GM18867 (cell line): ENCODE results near the gene RGS7.

Experiments used
- ATAC-seq: cut with Tn5 transposase; IDR thresholded peaks from one replicate; pipeline ENCODE4 v1.9.1; 2021; ENCODE audit warnings: mild to moderate bottlenecking, moderate library complexity; ENCODE audit not compliant: unreplicated experiment

Gene RGS7

GRCh38 chr1:240876071-240876470 lies 480.9 kb downstream of the RGS7 start:
- ATAC-seq: no peak

- no peak for ATAC-seq
These were observed 487.9 kb downstream of the RGS7 start for GRCh38 chr1:240869071-240869470.

DNA sequence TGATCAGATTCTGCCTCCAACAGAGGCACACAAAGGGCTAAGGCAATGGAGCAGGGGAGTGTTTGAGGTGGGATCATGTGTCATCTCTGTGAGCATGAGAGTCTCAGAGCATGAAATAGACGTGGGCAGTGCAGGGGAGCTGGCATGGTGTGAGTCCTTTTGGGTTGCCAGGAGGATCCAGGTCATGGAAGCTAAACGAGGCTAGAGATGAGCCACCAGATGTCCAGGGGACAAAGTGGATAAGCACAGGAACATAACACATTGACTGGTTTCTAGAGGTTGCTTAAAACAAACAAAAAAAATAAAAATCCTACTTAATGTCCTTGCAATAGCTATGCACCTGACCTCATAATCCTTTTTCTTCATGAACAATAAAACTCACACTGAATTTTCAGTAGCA lies 490.3 kb downstream of the RGS7 start:
- ATAC-seq: no peak

- ATAC-seq: no peak
These were observed 497.0 kb downstream of the RGS7 start for GRCh38 chr1:240860023-240860422.

DNA sequence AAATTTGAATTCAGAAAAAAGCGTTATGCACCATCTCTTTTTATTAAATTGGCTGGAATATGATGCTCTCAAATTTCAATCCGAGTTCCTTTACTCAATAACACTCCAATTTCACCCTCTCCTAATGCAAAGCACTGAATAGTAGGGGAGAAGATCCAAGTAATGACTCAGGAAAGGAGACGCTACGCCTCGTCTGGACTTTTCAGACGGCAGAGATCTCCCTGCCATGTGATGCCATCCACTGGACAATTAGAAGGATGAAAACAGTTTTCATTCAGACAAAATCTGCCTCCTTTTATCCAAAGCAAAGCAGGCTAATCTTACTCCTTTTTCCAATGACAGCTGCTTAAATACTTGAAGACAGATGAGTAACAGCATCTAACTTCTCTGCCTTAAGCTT lies 502.6 kb downstream of the RGS7 start:
- no peak for ATAC-seq

DNA sequence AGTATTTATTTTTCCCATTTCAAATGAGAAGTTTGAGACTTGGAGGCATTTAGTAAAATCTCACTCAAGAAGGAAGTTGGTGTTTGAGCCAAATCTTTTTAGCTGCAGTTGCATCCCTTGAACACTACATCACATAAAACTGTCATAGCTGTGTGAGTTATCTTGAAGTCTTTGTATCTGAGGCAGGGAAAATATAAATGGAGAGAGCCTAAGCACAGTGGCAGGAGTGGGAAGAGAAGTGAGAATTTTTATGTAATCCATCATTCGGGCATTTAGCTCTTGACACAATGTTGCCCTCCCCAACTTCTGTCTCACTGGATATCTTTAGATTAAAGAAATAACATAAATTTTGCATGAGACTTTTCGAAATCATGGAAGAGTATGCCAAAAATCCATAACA lies 509.7 kb downstream of the RGS7 start:
- no peak for ATAC-seq

DNA sequence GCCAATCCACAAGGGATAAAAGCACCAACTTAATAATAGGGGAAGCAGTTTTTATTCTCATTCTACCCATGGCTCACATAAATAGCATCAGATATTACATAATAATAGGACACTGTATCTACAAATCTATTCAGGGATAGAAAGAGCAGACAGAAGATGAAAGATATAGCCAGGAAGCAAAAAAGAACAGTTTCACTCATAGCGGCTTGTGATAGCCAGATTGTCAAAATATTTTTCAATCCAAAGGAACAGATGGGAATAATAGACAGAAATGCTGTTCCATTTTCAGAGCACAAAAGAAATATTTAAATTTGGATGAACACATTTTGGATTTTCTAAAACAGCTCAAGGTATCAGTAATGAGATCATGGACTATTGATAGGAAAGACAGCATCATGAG lies 512.5 kb downstream of the RGS7 start:
- no peak for ATAC-seq

DNA sequence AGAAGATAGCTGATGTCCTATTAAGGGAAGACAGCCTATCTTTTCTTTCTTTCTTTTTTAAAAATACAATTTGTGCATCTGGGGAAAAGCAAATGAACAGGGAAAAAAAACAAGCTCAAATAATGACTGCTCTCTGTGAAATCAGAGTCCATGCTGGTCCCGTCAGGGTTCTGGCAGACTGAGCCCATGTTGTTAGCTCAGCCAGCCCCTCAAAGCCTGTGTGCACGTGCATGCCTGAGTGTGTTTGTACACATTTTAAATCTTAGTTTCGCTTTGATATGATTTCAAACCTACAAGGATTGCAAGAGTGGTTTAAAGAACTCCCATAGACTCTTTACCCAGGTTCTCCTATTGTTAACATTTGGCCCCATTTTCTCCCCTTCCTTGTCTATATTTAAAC lies 513.2 kb downstream of the RGS7 start:
- ATAC-seq: no peak

GRCh38 chr1:240836271-240836670 lies 520.7 kb downstream of the RGS7 start:
- no peak for ATAC-seq

- ATAC-seq: no peak
These were observed 521.7 kb downstream of the RGS7 start for GRCh38 chr1:240835291-240835690.

- ATAC-seq: no peak
These were observed 523.9 kb downstream of the RGS7 start for GRCh38 chr1:240833075-240833474.

DNA sequence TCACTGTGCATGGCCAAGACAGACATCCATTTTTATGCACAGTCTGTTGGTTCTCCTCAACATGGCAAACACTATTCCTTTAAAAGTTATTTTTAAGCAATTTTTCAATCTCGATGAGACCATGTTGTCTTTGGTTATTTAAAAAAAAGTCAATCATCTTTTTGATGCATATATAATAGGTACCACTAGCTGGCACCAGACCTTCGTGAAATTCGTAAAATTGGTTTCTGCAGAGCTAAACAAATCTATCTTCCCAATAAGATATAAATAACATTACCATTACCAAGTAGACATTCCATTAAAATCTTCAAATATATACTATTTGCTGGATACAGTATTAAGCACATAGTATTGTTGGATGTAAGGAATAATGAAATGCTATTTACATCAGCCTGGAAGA lies 525.1 kb downstream of the RGS7 start:
- no peak for ATAC-seq

- ATAC-seq: no peak
These were observed 525.8 kb downstream of the RGS7 start for GRCh38 chr1:240831191-240831631.

- no peak for ATAC-seq
These were observed 527.5 kb downstream of the RGS7 start for GRCh38 chr1:240829487-240829886.

DNA sequence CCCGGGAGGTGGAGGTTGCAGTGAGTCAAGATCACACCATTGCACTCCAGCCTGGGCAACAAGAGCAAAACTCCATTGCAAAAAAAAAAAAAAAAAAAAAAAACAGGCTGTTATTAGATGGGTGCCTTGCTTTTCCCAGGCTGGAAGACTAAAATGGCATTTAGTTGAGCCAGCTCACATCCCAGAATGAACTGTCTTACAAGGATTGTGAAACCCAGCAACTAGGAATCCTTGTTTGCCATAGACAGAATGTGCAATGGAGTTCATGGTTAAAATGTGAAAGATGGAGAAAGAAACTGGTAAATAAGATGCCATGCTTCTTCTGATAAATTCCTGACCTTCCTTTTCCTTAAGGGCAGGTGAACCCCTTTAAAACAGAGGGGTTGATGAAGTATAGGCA lies 529.2 kb downstream of the RGS7 start:
- no peak for ATAC-seq

GRCh38 chr1:240824238-240824637 lies 532.8 kb downstream of the RGS7 start:
- ATAC-seq: no peak

DNA sequence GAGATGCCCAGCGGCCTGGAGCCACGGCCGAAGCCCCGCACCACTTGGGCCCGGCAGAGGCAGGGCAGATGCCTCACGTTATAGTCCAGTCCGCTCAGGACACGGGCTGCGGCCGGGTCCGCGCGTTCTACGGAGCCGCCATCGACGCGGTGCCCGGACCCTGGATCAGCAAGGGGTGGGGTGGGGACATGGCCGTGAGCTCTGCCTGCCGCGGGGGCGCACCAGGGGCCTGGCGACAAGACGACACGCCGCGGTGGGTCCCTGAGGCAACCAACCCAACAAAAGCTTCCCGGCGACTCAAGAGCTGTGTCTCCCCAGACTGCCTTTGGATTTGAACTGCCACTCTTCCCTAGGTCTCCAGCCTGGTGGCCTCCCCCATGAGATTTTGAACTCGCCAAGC lies 533.6 kb downstream of the RGS7 start:
- no peak for ATAC-seq

GRCh38 chr1:240821925-240822324 lies 535.1 kb downstream of the RGS7 start:
- no peak for ATAC-seq

GRCh38 chr1:240820816-240821215 lies 536.2 kb downstream of the RGS7 start:
- ATAC-seq: peak; percentile 75

- no peak for ATAC-seq
These were observed 540.5 kb downstream of the RGS7 start for GRCh38 chr1:240816472-240816871.

- no peak for ATAC-seq
These were observed 543.3 kb downstream of the RGS7 start for GRCh38 chr1:240813720-240814119.

- no peak for ATAC-seq
These were observed 545.7 kb downstream of the RGS7 start for GRCh38 chr1:240811256-240811655.

GRCh38 chr1:240808381-240808780 lies 548.6 kb downstream of the RGS7 start:
- ATAC-seq: no peak

GRCh38 chr1:240806200-240806745 lies 550.7 kb downstream of the RGS7 start:
- ATAC-seq: no peak
